MM.1S (cell line): ENCODE data around the gene RSPO3.

Experiments used
- EZH2 ChIP-seq: fragments of 300-600 bp; sonication (generic); optimal IDR thresholded peaks from 2 replicates; pipeline ENCODE3; 2017; ENCODE audit warnings: low read depth, mild to moderate bottlenecking, antibody characterized with exemption, low read length, mixed read lengths
- TF ChIP-seq, protein P1 (sequence below): fragments of 300-600 bp; sonication (generic); IDR thresholded peaks from 2 replicates; pipeline ENCODE4 v1.5.1; 2016; ENCODE audit warnings: antibody characterized with exemption, low read length, mixed read lengths

GRCh38 chr6:127090051-127090450 is 28.4 kb upstream of the RSPO3 start:
- TF ChIP-seq, protein P1, sequence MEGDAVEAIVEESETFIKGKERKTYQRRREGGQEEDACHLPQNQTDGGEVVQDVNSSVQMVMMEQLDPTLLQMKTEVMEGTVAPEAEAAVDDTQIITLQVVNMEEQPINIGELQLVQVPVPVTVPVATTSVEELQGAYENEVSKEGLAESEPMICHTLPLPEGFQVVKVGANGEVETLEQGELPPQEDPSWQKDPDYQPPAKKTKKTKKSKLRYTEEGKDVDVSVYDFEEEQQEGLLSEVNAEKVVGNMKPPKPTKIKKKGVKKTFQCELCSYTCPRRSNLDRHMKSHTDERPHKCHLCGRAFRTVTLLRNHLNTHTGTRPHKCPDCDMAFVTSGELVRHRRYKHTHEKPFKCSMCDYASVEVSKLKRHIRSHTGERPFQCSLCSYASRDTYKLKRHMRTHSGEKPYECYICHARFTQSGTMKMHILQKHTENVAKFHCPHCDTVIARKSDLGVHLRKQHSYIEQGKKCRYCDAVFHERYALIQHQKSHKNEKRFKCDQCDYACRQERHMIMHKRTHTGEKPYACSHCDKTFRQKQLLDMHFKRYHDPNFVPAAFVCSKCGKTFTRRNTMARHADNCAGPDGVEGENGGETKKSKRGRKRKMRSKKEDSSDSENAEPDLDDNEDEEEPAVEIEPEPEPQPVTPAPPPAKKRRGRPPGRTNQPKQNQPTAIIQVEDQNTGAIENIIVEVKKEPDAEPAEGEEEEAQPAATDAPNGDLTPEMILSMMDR = no peak
- TF ChIP-seq EZH2 = no peak
